ACC112 (cell line): ENCODE data around the gene RAD51B.

Source experiments
- H2AFZ ChIP-seq: fragments of 200-600 bp; sonication (generic); one replicate; pipeline ENCODE4 v1.6.0; 2017; ENCODE audit warnings: antibody characterized with exemption, low read length; ENCODE audit not compliant: unreplicated experiment
- H3K27ac ChIP-seq: fragments of 200-600 bp; sonication (generic); 2 replicates; pipeline ENCODE4 v1.5.1; 2014; ENCODE audit warnings: low read depth, mild to moderate bottlenecking, antibody characterized with exemption, low read length, moderate library complexity
- H3K27me3 ChIP-seq: fragments of 200-600 bp; sonication (generic); 2 replicates; pipeline ENCODE4 v1.6.1; 2014; ENCODE audit warnings: mild to moderate bottlenecking, antibody characterized with exemption, low read length, moderate library complexity, mixed read lengths; ENCODE audit not compliant: insufficient read depth
- H3K36me3 ChIP-seq: fragments of 200-600 bp; sonication (generic); 2 replicates; pipeline ENCODE4 v1.6.1; 2016; ENCODE audit warnings: mild to moderate bottlenecking, antibody characterized with exemption, low read length, moderate library complexity, mixed read lengths; ENCODE audit not compliant: insufficient read depth
- H3K4me1 ChIP-seq: fragments of 200-600 bp; sonication (generic); one replicate; pipeline ENCODE4 v1.6.1; 2016; ENCODE audit warnings: low read length, mixed read lengths; ENCODE audit not compliant: insufficient read depth, unreplicated experiment, control insufficient read depth
- H3K4me3 ChIP-seq: fragments of 200-600 bp; sonication (generic); 2 replicates; pipeline ENCODE4 v1.5.1; 2014; ENCODE audit warnings: mild to moderate bottlenecking, low read depth, low read length
- H3K79me2 ChIP-seq: fragments of 200-600 bp; sonication (generic); one replicate; pipeline ENCODE4 v1.6.0; 2016; ENCODE audit warnings: low read length; ENCODE audit not compliant: control insufficient read depth, unreplicated experiment, insufficient read depth

Gene RAD51B

DNA sequence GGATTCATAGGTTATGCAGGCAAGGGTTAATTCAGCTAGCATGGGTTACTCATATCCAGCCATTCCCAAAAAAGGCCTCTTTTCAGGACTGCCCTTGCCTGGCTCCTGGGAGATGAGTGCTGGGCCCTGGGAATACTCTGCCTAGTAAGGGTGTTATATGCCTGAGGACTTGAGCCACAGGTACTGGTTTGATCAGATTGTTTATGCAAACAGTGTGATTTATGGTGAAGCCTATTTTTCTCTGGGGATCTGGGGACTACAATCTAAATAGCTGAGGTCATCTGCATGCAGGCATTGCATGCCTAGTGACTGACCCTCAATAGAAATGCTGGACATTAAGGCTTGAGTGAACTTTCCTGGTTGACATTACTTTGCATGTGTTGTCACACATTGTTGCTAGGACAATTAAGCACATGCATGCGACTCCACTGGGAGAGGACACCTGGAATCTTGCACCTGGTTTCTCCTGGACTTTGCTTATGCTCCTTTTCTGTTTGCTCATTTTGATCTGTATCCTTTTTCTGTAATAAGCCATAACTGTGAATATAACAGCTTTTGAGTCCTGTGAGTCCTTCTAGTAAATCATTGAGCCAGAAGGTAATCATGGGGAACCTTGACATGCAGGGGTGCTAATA lies 73.0 kb downstream of the RAD51B start:
- no peaks in the 10 kb centered on the region for H3K79me2 ChIP-seq
- no peak overlapping the region for H3K27ac ChIP-seq

DNA sequence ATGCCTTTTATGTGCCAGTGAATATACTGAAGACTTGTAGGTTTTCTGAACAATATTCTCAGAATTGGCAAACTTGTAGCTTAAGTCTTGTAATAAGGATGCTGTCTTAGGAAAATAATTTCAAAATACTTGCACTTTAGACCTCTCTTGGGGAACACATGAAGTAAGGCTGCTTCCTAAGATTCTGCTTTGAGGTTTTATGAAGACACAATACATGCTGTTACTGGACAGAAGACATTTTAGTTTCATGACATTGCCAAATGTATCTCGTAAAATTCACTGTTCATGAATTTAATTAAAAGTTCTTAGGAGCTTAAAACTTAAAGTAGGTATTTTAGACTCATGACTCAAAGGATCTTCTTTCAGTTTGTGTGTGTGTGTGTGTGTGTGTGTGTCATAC lies 80.7 kb downstream of the RAD51B start:
- Histone ChIP-seq H3K27me3 (no peaks in the 10 kb centered on the region), H3K27ac (no peak overlapping the region), H2AFZ (no peak overlapping the region), H3K4me3 (no peak overlapping the region), H3K79me2 (no peaks in the 10 kb centered on the region), H3K36me3 (peaks cover 11% of the 10 kb centered on the region), H3K4me1 (no peaks in the 10 kb centered on the region)

More for the DNA sequence above, 73.0 kb downstream of the RAD51B start:
- Histone ChIP-seq H2AFZ (no peak overlapping the region), H3K4me1 (no peaks in the 10 kb centered on the region), H3K4me3 (no peak overlapping the region), H3K27me3 (no peaks in the 10 kb centered on the region), H3K36me3 (no peaks in the 10 kb centered on the region)

DNA sequence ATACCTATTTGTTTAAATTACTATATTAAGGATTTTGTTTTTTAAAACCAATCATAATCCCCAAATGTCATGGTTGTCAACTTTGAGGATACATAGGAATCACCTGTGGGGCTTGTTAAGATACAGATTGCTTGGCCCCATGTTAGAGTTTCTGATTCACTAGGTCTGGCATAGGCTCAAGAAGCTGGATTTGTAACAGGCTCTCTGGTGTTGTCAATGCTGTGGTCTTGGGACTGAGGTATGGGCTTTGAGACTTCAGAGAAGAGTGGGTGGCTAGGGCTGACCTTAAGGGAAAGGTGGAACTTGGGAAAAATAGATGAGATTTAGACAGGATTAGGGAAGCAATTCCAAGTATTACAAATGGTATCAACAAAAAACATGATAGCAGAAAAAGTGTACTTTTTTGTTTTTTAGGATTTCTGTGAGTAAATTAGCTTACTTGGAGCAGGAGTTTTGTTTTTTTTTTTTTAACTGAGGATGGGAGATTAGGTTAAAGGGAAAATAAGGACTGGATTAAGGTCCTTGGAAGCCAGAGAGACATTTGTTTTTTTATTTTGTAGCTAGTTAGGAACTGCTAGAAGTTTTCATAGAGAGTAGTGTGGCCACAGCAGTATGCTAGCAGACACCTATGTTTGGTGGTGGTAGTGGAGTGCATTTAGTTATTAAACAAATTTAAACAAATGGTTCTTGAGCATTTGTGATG lies 88.6 kb downstream of the RAD51B start:
- Histone ChIP-seq H3K4me1 (peaks cover 6% of the 10 kb centered on the region), H3K79me2 (no peaks in the 10 kb centered on the region), H3K4me3 (no peak overlapping the region)

DNA sequence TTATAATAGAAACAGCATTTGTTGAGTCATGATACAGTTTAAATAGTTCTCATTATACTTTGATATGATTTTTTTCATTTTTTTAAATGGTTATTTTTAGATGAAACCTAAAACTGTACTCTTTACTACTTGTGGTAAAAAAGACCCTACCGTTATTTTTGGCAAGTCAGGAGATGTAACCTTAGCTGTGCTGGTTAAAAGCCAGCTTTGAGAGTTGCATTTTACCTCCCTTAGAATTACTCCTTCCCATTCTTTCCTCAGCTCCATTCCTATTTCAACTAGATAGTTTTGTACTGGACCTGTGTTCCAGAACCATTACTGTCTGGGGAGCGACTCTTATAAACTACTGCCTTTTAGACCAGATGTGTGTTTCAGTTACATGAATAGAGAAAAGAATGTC lies 92.0 kb downstream of the RAD51B start:
- Histone ChIP-seq H3K4me1 (peaks cover 6% of the 10 kb centered on the region), H3K27ac (no peak overlapping the region), H3K27me3 (no peaks in the 10 kb centered on the region), H3K4me3 (no peak overlapping the region), H3K79me2 (no peaks in the 10 kb centered on the region), H3K36me3 (no peaks in the 10 kb centered on the region), H2AFZ (no peak overlapping the region)

More for the DNA sequence above, 88.6 kb downstream of the RAD51B start:
- H3K36me3 ChIP-seq = no peaks in the 10 kb centered on the region
- no peak overlapping the region for H2AFZ ChIP-seq
- H3K27ac ChIP-seq = no peak overlapping the region
- H3K27me3 ChIP-seq = no peaks in the 10 kb centered on the region

DNA sequence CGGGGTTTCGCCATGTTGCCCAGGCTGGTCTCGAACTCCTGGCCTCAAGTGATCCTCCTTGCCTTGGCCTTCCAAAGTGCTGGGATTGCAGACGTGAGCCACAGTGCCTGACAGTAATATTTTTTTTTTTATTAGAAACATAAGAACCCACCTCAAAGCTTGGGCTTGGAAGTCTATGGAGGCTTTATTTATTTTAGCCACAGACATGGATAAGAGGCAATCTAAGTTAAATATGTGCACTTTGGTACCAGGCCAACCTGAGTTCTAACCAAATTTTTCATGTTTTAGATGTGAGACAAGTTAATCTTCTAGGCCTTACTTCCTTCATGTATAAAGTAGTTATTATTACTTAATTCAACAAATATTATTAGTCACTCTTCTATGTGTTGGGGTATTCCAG lies 96.9 kb downstream of the RAD51B start:
- Histone ChIP-seq H3K27ac (no peak overlapping the region), H3K4me1 (peaks cover 4% of the 10 kb centered on the region), H3K36me3 (no peaks in the 10 kb centered on the region), H3K27me3 (no peaks in the 10 kb centered on the region), H3K79me2 (no peaks in the 10 kb centered on the region), H2AFZ (no peak overlapping the region), H3K4me3 (no peak overlapping the region)

DNA sequence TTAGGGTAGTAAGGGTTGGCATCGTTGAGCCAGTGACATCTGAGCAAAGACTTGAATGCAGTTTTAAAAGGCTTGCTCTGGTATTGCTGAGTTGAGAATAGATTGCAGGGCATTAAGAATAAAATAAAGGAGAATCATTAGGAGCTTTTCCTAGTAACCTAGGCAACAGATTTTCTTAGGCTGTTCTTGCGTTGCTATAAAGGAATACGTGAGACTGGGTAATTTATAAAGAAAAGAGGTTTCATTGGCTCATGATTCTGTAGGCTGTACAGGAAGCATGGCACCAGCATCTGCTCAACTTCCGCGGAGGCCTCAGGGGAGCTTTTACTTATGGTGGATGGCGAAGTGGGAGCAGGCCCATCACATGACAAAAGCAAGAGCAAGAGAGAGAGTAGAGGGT lies 97.4 kb downstream of the RAD51B start:
- Histone ChIP-seq H2AFZ (no peak overlapping the region), H3K27ac (no peak overlapping the region), H3K4me3 (no peak overlapping the region), H3K4me1 (no peaks in the 10 kb centered on the region), H3K36me3 (no peaks in the 10 kb centered on the region), H3K27me3 (no peaks in the 10 kb centered on the region), H3K79me2 (no peaks in the 10 kb centered on the region)

DNA sequence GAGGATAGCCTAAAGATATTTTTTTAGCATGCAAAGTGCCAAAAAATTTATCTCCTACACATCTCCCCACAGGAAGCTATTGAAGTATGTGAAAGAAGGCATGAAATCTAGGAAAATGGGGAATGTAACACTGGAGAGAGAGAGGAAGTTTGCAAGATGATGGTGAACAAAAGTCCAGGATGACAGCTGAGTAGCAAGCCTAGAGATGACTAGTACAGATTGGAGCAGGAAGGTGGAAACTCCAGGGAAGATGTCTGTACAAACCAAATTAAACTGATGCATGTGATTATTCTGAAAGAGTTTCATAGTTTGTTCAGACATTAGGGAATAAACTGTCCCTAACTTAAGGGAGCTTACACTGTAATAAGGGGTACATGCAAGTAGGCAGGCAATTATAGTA lies 99.3 kb downstream of the RAD51B start:
- no peaks in the 10 kb centered on the region for H3K79me2 ChIP-seq
- no peak overlapping the region for H2AFZ ChIP-seq
- no peak overlapping the region for H3K27ac ChIP-seq
- H3K4me1 ChIP-seq = no peaks in the 10 kb centered on the region
- no peaks in the 10 kb centered on the region for H3K36me3 ChIP-seq
- no peak overlapping the region for H3K4me3 ChIP-seq
- H3K27me3 ChIP-seq = no peaks in the 10 kb centered on the region

DNA sequence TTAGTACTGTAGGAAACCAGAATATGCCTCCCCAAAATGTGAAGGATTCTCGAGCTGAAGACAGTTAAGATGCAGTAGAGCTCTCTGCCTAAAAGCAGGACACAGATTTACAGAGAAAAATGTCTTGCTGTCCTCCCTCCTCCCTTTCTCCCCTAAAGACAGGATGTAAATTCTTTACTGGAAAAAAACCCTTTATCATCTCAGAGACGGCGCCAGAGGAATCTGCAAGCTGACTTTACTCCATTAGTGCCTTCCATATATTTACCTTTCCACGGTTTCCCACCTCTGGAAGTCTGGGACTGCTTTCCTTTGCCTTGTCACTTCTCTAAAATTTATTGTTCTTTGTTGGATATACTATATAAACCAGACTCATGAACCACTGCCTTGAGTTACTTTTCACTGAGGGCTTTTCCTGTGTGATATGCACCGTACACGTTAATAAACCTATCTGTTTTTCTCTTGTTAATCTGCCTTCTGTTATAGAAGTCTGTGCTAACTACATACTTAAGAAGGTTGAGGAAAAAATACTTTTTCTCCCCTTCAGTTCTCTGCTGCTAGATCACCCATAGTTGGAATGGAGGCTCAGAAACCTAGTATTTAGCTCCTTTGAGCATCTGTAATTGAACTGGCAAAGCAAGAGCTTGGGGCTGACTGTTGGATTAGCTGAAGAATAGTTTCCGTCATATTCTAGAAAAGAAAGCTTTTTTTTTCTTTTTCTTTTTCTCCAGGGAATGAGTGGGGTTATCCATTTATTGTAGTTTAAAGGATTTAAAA lies 99.9 kb downstream of the RAD51B start:
- no peaks in the 10 kb centered on the region for H3K27me3 ChIP-seq
- H3K4me1 ChIP-seq = no peaks in the 10 kb centered on the region
- H3K36me3 ChIP-seq = no peaks in the 10 kb centered on the region
- H3K27ac ChIP-seq = no peak overlapping the region
- no peaks in the 10 kb centered on the region for H3K79me2 ChIP-seq
- no peak overlapping the region for H2AFZ ChIP-seq
- no peak overlapping the region for H3K4me3 ChIP-seq

DNA sequence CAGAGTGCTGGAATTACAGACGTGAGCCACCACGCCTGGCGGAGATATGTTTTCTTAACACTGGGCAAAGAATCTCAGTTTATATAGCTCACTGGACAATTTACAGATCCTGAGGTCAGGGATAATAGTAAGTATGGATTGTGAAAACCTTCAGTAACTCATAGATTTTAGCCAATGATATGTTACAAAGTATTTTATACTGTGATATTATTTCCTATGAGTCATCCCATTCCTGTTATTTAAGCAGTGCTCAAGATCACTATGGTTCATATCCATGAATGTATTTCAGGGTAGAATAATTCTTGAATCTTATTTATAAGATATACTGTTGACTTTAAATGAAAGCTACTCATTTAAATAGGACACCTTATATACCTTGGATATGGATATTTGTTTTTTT lies 107.2 kb downstream of the RAD51B start:
- H2AFZ ChIP-seq = no peak overlapping the region

DNA sequence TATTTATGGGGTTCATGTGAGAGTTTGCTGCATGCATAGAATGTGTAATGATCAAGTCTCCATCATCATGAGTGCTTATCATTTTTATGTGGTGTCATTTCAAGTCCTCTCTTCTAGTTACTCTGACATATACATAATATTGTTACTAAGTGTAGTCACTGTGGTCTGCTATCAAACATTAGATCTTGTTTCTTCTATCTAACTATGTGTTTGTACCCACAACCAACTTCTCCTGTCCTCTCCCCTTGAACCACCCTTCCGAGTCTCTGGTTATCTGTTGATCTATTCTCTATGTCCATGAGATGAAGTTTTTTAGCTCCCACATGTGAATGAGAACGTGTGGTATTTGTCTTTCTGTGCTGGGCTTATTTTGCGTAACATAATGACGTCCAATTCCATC lies 107.7 kb downstream of the RAD51B start:
- Histone ChIP-seq H3K36me3 (no peaks in the 10 kb centered on the region), H3K27me3 (no peaks in the 10 kb centered on the region), H3K79me2 (no peaks in the 10 kb centered on the region), H2AFZ (no peak overlapping the region), H3K4me3 (no peak overlapping the region), H3K27ac (no peak overlapping the region), H3K4me1 (no peaks in the 10 kb centered on the region)

More for the DNA sequence above, 107.2 kb downstream of the RAD51B start:
- no peaks in the 10 kb centered on the region for H3K27me3 ChIP-seq
- H3K27ac ChIP-seq = no peak overlapping the region
- H3K36me3 ChIP-seq = no peaks in the 10 kb centered on the region
- H3K79me2 ChIP-seq = no peaks in the 10 kb centered on the region
- H3K4me1 ChIP-seq = no peaks in the 10 kb centered on the region
- no peak overlapping the region for H3K4me3 ChIP-seq
